Ammon's horn (tissue), 1 donor: Measurements from ENCODE around the gene HSD3B2.

Experiments used
- DNase-seq: peaks from one replicate; pipeline ENCODE4 v3.0.0-alpha.2; 2016; ENCODE audit warnings: low spot score

HSD3B2 gene

DNA sequence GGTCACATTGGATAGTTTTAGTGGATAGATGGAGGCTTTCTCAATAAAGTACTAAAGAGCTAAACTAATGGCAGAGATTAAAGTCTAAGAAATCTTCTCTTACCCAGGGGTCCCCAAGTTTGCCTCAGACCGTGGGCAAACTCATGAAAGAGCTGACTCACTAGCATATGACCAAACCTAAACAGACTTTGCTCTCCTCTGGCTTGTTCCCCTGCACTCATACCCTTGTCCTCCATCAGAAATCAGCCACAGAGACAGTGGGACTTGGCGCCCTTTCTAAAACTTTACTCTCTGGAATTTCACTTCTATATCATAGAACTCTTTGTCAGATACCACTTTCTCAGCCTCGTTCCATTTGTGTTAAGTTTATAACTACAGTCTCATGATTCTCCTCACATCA lies 17.0 kb upstream of the HSD3B2 start:
- no peak for DNase-seq

DNA sequence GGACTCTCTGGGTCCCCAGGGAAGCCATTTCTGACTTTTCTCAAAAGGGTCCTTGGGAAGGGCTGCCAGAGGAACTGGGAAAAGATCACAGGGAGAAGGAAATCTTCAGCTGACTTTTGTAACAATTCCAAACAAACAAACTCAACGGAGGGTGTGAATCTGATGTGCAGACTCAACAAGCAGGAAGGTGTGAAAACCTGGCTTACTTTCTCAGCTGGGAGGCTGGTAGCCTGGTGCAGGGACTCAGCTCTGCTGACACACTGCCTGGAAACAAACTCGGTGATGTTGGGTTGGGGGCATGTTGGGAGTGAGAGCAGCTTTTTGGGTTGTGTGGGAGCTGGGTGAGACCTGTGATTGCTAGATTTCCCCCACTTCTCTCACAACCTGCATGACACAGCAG lies 10.2 kb upstream of the HSD3B2 start:
- no peak for DNase-seq

DNA sequence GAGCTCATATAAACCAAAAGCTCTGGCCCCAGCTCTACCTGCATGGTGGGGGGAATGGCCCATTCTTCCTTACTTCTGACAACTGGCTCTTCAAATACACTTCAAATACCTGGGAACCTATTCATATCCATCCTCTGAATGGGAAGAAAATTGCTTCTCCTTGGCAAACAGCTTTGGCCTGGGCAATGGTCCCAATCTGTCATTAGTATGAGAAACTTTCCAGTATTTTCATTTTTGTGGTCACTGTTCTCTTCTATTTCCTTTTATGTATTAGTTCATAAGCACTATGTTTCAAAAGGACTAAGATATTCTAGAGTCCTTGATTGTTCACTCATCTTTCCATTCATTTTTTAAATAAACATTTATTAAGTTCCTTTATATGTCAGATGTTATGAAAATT lies 5.2 kb upstream of the HSD3B2 start:
- DNase-seq = no peak

DNA sequence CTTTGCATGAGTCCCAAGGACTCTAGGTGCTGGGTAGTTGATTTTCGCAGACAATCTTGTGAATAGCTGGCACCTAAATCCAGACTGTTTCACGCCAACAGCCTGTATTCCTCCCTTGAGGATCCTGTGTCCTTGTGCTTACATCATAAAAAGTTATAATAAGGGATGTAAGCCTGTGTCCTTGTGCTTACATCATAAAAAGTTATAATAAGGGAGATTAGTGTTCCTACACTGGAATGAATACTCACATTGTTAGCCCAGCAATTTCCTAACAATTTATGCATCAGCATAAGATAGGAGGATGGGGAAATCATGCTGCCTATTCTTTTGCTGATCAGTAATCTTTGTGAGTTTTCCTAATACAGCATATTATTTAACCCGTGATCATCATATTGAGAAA lies 4.0 kb upstream of the HSD3B2 start:
- no peak for DNase-seq

DNA sequence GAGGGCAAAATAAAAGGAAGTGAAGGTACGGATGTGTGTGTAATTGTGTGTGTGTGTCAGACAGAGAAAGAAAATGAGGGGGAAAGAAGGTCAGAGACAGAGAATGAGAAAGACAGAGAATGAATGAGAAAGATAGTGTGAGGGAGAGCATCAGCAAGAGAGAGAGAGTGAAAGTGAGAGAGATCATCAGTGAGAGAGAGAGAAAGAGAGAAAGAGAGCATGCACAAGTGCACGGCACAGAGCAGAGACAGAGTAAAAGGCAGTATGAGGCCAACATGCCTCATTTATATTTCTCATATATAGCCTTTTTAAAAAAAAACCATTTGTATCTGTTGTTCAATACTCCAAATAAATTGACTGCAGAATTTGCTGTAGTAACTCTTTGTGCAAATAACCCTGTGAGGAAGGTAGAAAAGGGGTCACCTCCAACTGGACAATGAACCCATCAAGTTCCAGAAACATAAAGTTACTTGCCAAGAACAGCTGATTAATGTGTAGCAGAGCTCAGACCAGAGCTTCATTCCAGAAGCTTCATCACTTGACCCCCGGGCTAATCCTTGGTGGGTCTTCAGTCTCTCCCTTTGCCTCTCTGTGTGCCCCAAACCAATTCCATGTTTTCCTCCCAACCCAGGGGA lies 1.2 kb downstream of the HSD3B2 start:
- no peak for DNase-seq

DNA sequence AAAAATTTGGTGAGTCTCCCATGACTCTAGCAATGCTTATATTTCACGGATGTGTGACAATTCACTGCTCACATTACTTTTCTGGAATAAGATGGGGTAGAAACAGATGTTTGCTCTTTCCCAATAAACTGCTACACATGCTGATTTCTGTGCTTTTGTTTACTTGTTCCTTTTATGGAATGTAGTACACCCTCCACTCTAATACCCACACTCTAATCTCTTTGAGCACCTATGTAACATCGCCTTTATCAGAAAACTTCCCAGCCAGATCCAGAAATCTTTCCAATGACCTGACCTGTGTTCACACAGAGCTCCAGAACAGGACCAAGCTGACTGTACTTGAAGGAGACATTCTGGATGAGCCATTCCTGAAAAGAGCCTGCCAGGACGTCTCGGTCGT lies 4.2 kb downstream of the HSD3B2 start:
- no peak for DNase-seq

DNA sequence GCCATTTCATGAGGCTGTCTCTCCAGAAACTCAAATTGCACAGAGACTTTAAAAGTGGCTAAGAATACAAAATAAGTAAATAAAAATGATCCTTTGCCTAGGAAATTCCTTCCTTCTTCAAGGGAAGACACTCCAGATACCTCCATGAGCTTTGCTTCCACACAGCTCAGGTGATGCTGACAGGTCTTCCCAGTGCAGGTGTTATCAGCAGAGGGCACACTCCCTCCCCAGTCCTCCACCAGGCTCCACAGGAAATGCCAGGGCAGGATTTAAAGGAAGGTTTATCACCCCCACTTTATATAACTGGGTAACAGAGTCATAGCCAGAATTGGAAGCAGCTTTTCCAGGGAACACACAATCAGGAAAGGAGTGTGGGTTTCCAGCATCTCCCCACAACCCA lies 5.7 kb downstream of the HSD3B2 start:
- no peak for DNase-seq

DNA sequence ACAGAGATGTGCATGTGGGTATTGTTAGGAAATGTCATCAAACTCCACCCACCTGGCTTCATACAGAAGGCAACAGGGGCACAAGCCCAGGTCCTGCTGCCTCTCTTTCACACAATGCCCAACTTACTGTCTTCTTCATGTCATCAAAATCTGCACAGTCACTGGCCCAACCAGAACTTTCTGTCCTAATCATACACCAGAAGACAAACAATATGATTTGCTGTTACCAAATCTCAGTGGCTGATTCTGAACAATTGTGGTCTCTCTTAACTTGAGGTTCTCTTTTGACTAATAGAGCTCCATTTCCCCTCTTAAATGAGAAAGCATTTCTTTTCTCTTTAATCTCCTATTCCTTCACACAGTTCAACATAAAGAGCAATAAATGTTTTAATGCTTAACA lies 7.7 kb downstream of the HSD3B2 start:
- no peak for DNase-seq

DNA sequence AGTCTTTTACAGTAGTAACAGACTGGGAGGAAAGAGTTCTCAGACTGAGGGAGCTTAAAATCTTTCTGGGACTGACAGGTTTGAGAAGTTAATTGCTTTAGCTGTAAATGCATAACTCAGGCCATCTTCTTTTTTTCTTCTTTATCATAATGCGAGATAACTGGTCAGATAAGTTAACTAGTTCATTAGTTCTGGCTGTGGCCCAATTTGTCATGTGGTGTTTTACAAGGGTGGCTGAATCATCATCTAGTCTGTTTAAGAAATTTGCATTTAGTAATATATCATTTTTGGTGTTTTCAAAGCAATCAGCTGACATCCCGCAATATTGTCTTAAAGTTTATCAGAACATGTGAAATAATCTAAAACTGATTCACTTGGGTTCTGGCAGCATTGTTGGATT lies 14.0 kb downstream of the HSD3B2 start:
- DNase-seq = no peak

DNA sequence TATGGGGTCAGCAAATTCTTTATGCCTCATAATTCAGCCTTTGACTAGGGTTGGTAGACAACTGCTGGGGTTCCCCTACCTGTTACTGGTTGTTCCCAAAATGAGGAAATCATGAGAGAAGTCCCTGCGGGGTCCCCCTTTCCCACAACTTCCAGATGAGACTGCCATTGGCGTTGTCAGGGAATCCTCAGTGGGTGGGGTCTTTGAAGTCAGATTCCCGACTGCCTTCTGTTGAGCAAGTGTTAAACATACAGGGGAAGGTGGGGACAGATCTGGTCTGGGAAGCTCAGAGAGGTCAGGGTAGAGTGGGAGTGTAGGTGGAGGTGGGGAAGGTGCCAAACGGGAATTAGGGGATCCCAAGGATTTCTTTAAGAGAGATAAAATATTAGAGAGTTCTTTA lies 14.7 kb downstream of the HSD3B2 start:
- DNase-seq = no peak

DNA sequence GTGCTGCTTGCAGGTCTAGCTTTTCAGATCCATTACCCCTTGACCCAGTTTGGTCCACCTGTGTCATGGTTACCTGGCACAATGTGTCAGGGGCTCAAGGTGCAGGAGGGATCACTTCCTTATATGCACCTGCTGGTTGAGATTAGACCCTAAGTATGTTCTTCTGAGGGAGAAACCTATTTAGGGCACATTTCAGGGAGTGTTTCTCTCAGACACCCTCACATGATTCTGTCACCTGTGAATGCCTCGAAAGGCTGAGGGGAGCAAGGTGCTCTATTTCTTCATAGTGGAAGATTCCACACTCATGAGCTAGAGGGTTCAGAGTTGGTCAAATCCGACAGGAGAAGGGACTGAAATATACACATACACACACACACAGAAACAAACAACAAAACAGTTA lies 15.5 kb downstream of the HSD3B2 start:
- DNase-seq = no peak

DNA sequence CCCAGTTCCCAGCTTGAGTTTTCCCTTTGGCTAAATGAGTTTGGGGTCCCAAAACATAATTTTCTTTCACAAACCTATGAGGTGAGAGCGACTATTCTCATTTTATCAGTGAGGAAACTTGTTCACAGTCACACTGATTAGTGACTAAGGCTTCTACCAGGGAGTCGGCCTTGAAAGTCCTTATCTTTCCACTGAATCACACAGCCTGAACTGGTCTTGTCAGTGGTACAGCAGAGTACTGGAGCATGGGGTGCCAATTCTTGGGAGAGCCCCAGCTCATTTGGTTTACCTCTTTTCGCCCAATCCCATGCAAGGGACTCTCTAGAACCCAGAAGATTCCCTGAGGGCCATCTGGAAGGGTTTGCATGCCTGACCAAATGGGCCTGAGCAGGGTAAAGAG lies 16.9 kb downstream of the HSD3B2 start:
- no peak for DNase-seq

DNA sequence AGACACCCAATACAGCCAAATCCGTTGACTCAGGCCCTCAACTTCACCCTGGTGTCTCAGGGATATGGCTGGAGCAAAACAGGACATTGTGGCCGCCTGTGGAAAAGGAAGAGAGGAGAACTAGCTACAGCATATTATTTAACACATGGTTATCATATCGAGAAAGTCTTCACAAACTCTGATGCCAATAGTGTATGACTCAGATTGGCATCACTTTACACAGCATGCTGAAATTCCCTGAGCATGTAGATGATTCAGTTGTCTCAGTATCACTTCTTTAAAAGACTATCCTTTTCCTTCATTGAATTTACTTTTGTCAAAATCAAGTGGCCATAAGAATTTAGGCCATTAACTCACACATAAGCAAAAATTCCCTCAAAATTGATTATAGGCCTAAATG lies 20.1 kb downstream of the HSD3B2 start:
- peak; percentile 34 for DNase-seq

DNA sequence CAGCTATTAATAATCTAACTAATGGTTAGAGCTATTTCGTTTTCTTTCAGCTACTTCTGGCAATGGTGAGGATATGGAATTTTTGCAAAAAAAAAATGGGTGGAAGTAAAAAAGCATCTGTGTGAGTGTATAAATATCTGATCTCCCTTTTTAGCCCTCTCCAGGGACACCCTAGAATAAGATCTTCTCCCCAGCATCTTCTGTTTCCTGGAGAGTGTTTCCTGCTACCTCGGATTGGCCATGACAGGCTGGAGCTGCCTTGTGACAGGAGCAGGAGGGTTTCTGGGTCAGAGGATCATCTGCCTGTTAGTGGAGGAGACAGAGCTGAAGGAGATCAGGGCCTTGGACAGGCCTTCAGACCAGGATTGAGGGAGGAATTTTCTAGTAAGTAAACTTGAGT lies 23.8 kb downstream of the HSD3B2 start:
- no peak for DNase-seq

DNA sequence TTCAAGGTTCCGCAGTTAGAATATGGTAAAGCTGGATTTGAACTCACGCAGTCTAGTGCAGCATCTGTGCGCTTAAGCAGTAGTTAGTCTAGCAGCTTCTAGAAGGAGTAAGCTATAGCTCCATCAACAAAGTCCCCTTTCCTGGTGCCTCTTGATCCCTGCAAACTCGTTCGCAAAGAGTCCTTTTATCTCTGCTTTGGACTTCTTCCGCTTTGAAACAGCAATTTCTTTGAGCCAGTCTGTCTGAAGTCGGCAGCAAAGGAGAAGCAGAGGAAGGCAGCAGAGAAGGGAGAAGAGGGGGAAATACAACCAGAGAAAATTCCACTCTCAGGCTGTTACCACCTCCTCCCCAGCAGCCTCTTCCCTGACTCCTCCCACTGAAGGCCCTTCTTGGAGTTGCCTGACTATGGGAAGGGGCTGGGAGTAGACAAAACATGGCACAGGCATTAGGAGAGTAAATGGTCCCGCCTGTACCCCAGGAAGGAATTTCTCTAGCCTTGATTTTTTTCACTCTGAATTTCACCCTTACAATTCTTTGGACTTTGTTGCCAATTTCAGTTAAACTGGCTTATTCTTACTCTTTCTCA lies 25.9 kb downstream of the HSD3B2 start:
- DNase-seq = no peak

DNA sequence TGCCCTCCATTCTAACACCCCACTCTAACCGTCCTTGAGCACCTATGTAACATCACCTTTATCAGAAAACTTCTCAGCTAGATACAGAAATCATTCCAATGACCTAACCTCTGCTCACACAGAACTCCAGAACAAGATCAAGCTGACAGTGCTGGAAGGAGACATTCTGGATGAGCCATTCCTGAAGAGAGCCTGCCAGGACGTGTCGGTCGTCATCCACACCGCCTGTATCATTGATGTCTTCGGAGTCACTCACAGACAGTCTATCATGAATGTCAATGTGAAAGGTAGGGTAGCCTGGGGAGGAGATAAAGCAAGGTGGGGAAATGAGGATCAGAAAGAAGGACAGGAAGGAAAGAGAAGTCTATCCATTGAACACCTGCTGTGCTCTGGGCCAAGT lies 27.8 kb downstream of the HSD3B2 start:
- DNase-seq = no peak

DNA sequence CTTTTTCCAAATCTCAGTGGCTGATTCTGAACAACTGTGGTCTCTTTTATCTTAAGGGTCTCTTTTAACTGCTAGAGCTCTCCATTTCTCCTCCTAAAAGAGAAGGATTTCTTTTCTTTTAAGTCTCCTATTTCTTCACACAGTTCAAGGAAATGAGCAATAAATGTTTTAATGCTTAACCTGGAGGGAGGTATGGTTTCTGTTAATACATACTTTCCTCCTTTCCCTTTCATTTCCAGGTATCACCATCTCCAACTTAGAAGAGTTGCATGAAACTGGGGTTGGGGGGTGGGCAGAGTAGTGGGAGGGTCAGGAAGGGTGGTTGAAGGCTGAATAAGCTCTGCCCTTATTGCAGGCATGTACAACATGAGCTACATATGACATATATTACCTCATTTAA lies 31.4 kb downstream of the HSD3B2 start:
- no peak for DNase-seq

DNA sequence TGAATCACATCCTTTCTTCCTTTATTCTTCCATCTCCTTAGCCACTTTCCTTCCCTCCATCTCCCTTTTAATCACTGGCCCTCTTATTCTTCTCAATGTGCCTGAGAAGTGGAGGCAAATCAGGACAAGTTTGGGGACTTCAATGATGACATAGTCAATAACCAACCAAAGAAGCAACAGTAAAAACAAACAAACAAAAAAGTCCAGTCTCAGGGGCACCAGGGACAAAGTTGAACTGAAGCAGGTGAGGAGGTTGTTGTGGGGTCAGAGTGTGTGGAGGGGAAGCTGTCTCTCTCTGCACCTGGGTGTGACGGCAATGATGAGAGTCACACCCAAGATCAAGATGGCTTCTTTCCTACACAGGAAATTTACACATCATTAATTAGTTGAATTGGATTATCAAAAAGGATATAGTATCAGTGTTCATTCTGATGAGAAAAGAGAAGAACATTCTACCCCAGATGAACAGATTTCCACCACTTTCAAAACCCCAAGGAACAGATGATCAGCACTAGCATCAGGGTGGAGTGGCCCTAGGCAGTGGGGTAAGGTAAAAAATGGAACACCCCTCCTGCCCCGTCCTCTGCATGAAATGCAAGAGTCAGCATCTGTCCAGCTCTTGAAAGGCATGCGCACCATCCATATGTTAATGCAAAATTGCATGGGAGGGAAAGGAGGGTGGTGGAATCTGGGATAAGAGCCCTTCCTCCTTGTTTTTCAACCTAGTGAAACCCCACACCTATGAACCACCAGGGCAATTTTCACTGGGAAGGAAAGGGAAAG lies 32.6 kb downstream of the HSD3B2 start:
- no peak for DNase-seq

DNA sequence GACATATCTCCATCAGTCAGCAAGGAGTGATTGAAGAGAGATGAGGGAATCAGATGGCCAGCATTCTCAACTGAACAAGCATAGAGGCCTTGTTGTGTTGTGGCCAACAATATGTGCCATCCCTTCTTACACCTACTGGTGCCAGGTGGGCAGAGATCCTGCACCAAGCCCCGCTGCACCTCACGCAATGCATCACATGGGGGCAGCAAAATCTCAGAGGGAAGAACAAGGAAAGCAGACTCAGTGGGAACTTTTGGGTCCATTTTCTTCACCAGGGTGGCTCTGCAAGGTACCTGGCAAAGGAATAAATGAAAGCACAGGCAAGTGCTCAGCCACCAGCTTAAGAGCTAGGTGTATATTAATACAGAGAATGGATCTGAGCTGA lies 33.2 kb downstream of the HSD3B2 start:
- no peak for DNase-seq

DNA sequence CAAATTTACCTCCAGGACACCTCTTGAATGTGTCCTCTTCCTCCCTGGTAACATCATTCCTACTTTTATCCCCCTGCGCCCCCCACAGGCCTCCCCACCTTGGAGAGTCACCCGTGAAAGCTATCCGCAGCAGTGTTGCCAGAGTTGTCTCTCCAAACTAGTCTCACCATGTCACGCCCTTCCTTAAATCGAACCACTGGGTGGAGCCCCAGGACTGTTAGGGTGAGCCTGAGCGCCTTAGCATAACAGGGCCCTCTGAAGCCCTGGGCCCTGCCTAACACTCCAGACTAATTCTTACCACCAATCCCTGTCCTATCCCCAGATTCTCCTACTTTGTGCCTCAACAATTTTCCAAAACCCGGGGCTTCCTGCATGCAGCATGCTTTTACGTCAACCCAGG lies 35.0 kb downstream of the HSD3B2 start:
- no peak for DNase-seq

DNA sequence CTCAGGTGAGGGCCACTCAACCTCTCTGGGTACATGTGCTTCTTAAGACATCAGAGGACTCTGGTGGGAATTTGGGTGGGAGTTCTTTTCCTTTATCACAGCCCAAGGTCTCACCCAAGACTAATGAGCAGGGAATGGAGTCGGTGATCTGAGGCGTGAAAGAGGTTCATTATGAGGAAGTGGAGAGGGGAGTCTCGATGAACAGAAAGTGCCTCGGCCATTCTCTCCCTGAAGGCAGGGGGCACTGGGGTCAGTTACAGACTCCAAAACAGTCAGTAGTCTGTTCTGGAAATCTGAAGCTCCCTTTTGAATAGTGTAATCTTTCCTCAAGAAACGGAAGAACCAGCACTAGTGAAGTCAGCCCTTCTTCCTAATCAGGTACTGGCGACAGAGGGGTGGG lies 36.2 kb downstream of the HSD3B2 start:
- no peak for DNase-seq

DNA sequence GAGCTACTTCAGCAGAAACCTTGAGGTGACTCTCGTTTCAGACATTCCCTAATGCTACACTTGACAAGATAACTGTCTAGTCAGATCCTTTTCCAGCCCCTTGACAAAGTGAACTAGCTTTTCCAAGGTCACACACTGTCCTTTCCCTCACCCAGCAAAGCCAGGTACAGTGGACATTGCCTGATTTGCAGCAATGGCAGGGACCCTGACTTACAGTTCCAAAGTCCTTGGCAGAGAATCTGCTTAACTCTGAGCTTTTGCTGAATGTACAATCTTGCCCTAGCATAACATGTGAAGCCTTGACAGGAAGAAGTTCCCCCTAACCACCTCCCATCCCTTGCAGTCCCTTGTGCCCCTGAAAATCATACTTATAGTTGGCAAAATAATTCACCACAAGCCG lies 37.1 kb downstream of the HSD3B2 start:
- no peak for DNase-seq

DNA sequence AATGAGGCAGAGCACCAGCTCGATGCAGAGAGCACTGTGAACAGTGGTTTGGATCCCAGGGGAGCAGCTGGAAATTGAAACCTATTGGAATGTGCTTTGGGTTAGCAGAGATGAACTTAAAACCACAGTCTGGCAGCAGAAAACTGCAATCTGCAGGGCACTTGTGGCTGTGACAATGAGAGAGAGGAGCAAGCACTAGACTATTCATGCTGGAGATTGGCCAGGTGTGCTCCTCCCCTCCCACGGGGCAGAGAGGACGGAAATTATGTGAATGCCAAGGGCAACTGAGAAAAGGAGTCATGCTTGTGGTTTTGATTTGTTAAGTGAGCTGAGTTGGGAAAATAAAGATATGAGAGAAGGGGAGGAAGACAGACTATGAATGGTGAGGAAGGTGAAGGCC lies 38.1 kb downstream of the HSD3B2 start:
- DNase-seq = no peak

DNA sequence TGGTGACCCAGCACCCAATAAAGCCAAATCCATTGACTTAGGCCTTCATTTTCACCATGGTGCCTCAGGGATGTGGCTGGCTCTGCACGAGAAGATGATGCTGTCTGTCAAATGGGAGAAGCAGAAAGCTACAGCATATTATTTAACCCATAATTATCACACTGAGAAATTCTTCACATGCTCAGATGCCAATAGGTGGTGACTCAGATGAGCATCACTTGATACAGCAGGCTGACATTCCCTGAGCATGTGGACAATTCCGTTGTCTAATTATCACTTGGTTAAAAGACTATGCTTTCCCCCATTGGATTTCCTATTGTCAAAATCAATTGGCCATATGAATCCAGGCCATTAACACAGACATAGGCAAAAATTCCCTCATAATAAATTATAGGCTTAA lies 48.0 kb downstream of the HSD3B2 start:
- DNase-seq = no peak
